Measurements from ENCODE around the gene CDC42EP4.

The CDC42EP4 gene

DNA sequence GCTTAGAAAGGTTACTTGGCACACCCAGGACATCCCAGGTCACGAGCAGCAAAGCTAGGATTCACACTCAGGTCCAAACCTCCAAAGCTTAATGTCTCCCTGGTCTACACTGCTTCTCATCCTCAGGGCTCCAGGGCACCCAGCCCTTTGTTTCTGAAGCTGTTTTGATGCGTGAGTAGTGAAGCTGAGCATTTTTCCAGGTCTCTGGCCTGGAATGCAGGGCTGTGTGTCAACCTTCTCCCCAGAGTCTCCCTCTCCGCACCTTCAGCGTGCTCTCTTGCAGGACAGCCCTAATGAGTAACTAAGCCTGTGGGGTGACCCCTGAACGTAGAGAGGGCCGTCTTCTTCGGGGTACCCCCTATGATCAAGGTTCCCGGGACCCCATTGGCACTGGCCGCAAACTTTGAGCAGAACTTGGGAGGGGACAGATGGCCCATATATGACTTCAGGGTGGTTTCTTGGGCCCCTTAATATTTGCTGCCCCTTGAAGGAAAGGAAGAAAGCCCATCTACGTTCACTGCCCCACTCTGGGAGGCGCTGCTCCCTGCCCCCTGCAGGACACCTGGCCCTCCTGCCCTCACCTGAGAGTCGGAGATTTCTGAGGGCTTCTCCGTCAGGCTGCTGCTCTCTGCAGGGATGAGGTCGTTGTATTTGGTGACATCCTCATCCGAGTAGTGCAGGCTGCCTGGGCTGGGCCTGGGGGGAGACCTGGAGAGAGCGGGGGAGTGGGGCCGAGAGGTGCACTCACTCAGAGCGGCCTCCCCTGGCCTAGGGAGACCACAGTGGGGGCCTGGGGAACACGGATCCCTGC is 36.4 kb upstream of the CDC42EP4 start:
- Mint-ChIP-seq H3K27me3 (no peaks in the 10 kb centered on the region), H3K4me1 (no peaks in the 10 kb centered on the region), H3K27ac (no peak overlapping the region), H3K36me3 (peaks cover 15% of the 10 kb centered on the region), H3K4me3 (no peak overlapping the region), H3K9me3 (no peaks in the 10 kb centered on the region)
- no peak for ATAC-seq

DNA sequence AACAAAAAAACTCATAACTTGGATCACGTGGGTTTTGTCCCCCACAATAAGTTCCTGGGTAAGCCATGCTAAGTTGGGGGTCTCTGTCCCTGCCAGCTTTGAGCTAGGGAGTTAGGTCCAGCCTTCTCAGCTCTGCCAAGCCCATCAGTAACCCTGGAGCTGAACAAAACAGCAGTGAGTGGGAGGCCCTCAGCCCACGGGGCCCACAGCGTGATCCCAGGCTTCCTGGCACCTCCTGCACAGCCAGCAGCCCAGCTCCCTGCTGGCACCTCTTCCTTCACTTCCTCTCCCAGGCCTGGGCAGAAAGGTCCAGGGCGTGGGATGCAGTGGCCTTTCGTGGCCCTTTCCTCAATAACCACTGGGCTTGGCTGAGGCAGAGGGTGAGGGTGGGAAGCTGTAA is 35.5 kb upstream of the CDC42EP4 start:
- no peaks in the 10 kb centered on the region for H3K9me3 Mint-ChIP-seq
- H3K27me3 Mint-ChIP-seq, result no peaks in the 10 kb centered on the region
- H3K4me3 Mint-ChIP-seq, result no peak overlapping the region
- no peaks in the 10 kb centered on the region for H3K4me1 Mint-ChIP-seq
- H3K36me3 Mint-ChIP-seq, result peaks cover 15% of the 10 kb centered on the region
- no peak for ATAC-seq
- no peak overlapping the region for H3K27ac Mint-ChIP-seq

DNA sequence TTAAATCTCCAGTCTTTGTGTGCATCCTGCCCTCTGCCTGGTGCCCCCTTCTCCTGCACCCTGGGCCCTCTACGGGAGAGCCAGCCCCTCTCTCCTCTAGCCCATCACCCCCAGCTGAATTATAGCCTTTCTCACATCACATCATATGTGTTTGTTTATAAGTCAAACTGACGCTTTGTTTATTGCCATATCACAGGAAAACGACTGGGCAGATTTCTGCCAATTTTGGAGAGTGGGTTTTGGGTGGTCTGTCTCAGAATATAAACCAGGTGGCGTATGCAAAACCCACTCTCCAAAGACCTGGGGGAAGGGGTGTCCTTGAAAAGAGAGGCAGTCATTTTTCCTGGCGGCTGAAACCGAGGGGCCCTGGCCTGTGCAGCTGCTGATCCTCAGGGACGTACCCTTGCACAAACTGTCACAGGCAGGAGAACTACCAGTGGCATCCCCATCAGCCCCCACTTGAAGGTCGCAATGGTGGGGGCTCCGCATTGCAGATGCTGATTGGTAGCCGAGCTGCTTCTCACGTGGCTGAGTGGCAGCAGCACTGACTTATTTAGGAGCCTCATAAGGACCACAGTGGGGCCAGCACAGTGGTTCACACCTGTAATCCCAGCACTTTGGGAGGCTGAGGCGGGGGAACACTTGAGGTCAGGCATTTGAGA is 34.8 kb upstream of the CDC42EP4 start:
- no peak for ATAC-seq
- Mint-ChIP-seq H3K4me3 (no peak overlapping the region), H3K27me3 (no peaks in the 10 kb centered on the region), H3K4me1 (no peaks in the 10 kb centered on the region), H3K9me3 (no peaks in the 10 kb centered on the region), H3K36me3 (peaks cover 14% of the 10 kb centered on the region), H3K27ac (no peak overlapping the region)

DNA sequence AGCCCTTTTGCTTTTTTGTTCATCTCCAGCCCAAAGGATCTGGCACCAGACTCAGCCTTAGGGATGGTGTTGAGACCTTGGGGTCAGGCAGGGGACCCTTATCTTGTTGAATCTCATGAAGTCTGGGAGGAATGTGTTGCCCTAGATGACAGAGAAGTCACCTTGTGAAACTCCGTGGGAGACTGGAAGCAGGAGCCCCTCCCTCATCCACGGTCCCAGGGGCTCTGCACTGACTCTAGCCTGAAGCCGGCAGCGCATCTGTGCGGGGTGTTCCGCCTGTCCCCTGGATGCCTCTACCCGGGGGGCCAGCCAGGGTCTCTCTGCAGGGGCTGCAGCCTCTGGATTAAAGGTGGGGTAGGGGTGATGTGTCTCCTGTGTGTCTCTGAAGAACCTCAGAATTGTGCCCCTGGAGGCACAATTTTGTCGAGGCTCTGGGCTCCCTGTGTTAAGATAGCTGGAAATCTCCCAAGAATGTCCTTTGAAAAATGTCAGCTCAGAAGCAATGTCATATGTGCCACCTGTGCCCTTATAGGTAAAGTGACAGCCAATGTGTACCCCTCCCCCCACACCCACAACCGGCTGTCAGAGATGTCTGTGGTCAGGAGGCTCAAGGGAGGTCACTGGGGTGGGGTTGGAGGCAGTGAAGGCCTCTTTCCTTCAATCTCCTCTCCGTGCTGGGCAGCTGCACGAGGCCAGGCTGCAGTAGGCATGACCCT is 32.1 kb upstream of the CDC42EP4 start:
- Mint-ChIP-seq H3K9me3 (no peaks in the 10 kb centered on the region), H3K36me3 (no peaks in the 10 kb centered on the region), H3K4me1 (no peaks in the 10 kb centered on the region), H3K27me3 (no peaks in the 10 kb centered on the region), H3K4me3 (no peak overlapping the region), H3K27ac (no peak overlapping the region)
- no peak for ATAC-seq

DNA sequence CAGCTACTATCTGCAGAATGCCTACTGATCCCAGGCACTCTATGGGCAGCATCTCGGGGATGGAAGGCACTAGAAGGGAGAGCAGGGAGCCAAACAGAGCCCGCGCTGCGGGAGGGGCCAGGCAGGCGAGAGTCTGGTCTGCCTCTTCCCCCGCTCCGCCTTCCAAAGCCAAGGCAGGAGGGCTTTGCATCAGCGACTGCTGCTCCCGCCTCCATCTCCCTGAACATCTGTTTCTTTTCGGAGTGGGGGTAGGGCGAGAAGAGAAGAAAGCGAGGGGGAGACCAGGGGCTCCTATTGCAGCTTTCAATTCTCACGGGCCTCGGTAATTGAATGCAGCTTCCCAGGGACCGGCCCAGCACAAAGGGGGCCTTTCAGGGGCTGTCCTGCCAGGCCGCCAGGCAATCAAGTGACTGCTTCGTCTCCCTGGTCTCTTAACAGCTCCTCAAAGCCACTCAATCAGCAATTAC is 31.4 kb upstream of the CDC42EP4 start:
- Mint-ChIP-seq H3K27me3 (no peaks in the 10 kb centered on the region), H3K36me3 (peaks cover 5% of the 10 kb centered on the region), H3K9me3 (no peaks in the 10 kb centered on the region), H3K4me1 (no peaks in the 10 kb centered on the region), H3K4me3 (no peak overlapping the region), H3K27ac (no peak overlapping the region)
- ATAC-seq, result no peak

DNA sequence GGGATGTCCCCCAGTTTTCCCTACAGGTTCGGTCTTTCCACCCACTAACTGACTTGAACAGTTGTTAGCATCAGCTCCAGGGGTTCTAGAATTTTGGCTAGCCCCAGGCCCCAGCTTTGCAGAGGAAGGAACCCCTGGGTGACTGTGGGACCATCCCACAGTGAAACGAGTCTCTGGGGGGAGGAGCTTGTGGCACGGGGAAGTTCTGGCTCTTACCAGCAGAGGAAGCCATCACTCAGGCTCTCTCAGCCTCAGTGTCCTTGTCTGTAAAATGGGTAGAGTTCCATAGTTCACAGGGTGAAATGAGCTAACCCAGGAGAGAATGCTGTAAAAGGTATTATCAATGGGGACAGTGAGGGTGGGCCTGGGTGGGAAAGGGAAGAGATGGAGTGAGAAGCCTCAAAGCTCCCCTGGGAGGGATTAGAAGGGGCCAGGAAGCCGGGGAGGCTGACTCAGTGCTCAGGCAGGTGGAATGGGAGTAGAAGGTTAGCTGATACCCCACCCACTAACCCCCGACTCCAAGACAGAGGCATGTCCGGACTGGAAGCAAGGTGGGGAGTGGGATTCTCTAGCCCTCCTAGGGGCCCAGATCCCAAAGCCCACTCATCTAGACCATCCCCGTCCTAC is 30.9 kb upstream of the CDC42EP4 start:
- no peaks in the 10 kb centered on the region for H3K4me1 Mint-ChIP-seq
- no peaks in the 10 kb centered on the region for H3K27me3 Mint-ChIP-seq
- ATAC-seq, result no peak
- no peak overlapping the region for H3K4me3 Mint-ChIP-seq
- H3K27ac Mint-ChIP-seq, result no peak overlapping the region
- no peaks in the 10 kb centered on the region for H3K9me3 Mint-ChIP-seq
- H3K36me3 Mint-ChIP-seq, result peaks cover 5% of the 10 kb centered on the region

DNA sequence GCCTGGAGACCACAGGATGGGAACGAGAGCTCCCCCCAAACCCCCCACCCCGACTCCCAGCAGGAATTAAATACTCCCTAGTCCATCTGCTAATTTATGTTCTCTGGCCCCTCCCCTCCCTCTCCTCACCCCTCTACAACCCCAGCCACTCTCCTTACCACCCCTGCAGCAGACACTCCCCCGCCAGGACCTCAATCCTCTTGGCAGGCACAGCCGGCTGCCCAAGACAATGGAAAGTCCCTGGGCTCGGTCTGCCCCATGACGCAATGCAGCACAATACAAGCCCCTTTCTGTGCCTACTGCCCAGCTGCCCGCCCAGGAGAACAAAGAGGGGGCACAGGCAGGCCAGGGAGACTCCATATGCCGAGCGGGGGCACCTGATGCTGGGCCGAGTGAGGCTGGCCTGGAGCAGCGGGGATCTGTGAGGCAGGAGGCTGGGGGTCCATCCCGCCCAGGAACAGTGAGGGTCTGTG is 30.3 kb upstream of the CDC42EP4 start:
- no peak for ATAC-seq
- no peaks in the 10 kb centered on the region for H3K9me3 Mint-ChIP-seq
- no peaks in the 10 kb centered on the region for H3K4me1 Mint-ChIP-seq
- no peaks in the 10 kb centered on the region for H3K27me3 Mint-ChIP-seq
- peaks cover 5% of the 10 kb centered on the region for H3K36me3 Mint-ChIP-seq
- H3K27ac Mint-ChIP-seq, result no peak overlapping the region
- no peak overlapping the region for H3K4me3 Mint-ChIP-seq

DNA sequence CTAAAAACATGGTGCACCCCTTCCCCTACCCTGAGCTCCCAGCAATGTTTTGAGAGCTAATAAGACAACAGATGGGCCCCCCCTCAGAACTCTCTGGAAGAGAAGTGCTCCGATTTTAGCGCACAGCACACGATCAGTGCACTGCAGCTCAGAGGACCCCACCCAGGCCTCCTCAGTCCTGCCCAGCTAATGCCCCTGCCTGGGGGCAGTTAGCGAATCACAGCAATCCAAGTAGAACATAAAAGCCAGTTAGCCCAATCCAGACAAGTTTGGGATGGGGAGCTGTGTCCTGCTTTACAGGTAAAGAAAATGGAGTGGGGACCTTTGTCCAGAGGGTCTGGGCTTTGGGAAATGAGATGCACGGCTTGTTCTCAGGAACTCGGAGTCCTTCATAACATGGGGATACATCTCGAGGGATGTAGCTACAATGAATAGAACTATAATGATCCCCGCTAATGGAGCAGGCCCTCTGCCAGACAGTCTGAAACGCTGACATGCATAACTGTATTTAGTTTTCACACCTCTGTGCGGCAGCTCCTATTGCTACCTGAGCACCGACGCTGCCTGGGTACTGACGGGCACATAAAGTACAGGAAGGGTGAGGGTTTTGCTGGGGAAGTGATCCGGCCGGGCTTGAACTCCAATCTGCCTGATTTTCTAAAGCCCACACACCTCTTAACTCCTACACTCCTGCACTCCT is 29.7 kb upstream of the CDC42EP4 start:
- no peak for ATAC-seq
- Mint-ChIP-seq H3K9me3 (no peaks in the 10 kb centered on the region), H3K36me3 (peaks cover 5% of the 10 kb centered on the region), H3K4me1 (no peaks in the 10 kb centered on the region), H3K4me3 (no peak overlapping the region), H3K27me3 (no peaks in the 10 kb centered on the region), H3K27ac (no peak overlapping the region)

DNA sequence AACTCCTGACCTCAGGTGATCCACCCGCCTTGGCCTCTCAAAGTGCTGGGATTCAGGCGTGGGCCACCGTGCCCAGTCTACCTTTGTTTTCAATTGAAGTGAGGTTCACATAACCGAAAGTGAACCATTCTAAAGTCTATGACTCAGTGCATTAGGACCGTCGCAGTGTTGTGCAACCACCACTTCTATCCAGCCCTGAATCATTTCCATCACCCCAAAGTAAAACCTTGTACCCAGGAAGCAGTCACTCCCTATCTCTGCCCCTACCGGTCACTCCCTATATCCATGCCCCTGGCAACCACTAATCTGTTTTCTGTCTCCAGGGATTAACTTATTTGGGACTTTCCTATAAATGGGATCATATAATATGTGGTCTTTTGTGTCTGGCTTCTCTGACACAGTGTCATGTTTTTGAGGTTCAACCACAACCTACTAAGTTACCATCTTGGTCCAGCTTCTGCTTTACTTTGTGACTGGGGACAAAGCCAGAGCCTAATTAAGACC is 28.3 kb upstream of the CDC42EP4 start:
- Mint-ChIP-seq H3K4me1 (no peaks in the 10 kb centered on the region), H3K9me3 (no peaks in the 10 kb centered on the region), H3K27ac (no peak overlapping the region), H3K27me3 (no peaks in the 10 kb centered on the region), H3K4me3 (no peak overlapping the region), H3K36me3 (peaks cover 5% of the 10 kb centered on the region)
- no peak for ATAC-seq

DNA sequence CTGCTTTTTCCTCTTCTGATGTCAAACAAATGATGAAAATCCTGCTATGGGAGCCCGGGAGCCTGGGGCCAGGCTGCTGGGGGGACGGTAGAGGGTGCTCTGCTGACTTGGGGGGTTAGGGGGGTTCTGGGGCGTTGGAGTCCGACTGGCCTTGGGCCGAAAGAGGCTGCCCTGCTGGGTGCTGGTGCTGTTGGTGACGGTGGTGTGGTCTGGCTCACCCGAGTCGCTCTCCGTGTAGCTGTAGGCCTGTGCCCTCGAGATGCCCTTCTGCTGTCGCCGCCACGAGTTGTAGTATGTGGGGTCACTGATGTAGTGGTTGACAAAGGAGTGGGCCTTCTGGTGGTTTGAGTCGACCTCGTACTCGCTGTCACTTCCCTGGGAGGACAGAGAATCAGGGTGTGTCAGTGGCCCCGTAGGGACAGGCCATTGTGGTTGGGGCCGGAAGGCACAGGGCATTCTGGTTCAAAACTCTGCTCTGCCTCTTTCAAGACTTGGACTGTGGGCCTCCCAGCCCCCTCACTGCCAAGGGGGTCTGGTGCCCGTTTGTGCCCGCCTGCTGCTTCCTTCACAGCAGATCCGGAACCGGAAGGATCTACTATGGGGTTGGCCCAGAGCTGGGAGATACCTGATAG is 26.9 kb upstream of the CDC42EP4 start:
- H3K4me3 Mint-ChIP-seq, result no peak overlapping the region
- peaks cover 5% of the 10 kb centered on the region for H3K36me3 Mint-ChIP-seq
- H3K27ac Mint-ChIP-seq, result no peak overlapping the region
- ATAC-seq, result no peak
- H3K27me3 Mint-ChIP-seq, result no peaks in the 10 kb centered on the region
- no peaks in the 10 kb centered on the region for H3K9me3 Mint-ChIP-seq
- peaks cover 5% of the 10 kb centered on the region for H3K4me1 Mint-ChIP-seq

DNA sequence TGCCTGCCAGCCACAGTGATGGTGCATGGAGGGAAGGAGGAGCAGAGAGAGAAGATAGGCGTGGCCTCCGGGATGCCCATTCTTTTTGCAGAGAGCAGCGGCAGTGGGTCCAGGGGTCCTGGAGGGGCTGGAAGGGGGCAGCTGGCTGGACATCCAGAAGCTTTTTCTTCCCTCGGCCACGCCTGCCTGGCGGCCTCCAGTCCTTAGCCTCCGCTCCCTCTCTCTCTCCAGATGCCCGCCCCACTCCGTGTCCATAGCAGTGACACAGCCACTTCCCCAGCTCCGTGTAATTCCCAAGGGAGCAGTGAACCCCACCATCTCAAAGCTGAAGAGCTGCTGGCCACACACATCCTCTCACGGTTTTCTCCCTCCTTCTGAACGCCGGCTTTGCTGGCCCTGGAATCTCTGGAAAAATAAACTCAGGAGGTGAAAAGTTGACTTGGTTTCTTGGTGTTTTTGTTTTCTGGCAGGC is 26.3 kb upstream of the CDC42EP4 start:
- no peak for ATAC-seq
- H3K27me3 Mint-ChIP-seq, result no peaks in the 10 kb centered on the region
- no peak overlapping the region for H3K4me3 Mint-ChIP-seq
- peaks cover 5% of the 10 kb centered on the region for H3K36me3 Mint-ChIP-seq
- no peaks in the 10 kb centered on the region for H3K9me3 Mint-ChIP-seq
- no peak overlapping the region for H3K27ac Mint-ChIP-seq
- H3K4me1 Mint-ChIP-seq, result peaks cover 5% of the 10 kb centered on the region

DNA sequence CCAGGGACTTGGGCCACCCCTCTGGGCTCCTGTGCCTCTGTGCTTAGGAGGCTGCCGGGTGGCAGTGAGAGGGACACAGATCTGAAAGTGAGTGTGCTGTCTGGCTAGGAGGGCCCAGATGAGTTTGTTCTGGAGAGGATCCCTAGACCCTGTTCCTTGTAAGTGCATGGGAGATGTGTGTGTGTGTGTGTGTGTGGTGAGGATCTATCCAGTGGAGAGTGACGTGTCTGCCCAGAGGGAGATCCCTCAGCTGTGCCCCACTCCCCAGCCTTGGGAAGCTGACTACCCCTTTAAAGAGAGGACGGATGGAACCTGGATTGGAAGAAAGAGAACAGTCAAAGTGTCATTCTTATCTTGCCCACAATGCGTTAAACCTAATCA is 25.5 kb upstream of the CDC42EP4 start:
- Mint-ChIP-seq H3K4me1 (peaks cover 5% of the 10 kb centered on the region), H3K4me3 (no peak overlapping the region), H3K27ac (no peak overlapping the region), H3K36me3 (peaks cover 5% of the 10 kb centered on the region), H3K9me3 (no peaks in the 10 kb centered on the region), H3K27me3 (no peaks in the 10 kb centered on the region)
- ATAC-seq, result no peak

DNA sequence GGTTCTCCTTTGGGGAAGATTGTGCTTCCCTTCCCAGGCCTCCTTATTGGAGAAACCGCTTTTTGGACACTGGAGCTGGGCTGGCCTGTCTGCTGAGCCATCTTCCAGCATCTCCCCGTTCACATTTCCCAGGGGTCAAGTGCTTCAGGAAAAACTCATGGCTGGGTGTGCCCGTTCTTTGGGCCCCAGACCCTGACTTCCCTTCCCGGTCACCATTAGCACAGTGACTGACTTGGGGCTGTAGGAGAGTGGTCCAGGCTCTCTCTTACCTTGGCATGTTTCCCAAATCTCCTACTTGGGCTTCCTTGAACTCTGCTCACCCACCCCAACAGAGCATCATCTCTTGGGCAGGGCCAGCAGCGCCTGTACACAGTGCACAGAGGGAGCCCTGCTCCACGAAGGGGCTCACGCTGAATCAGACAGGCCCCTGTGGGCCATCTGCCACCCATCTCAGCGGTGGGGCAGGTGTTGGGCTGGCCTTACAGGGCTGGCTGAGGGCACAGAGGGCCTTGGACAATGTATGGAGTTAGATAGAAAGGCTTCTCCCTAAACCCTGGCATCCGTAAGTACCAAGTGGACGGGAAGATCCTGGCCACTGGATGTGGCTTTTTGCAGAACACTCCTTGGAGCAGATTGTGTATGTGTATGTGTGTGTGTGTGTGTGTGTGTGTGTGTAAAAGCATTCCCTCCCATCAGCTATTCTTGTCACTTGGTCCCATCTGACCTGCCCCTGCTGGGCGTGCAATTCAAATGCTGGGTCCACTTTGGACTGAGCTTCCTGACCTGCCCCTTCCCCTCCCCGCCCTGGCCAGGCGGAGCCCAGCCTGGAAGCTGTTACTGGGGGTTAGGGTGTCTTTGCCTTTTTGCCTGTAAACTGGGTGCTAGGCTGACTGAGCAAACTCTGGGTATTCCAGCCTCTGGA is 24.9 kb upstream of the CDC42EP4 start:
- ATAC-seq, result no peak
- peaks cover 5% of the 10 kb centered on the region for H3K36me3 Mint-ChIP-seq
- H3K27me3 Mint-ChIP-seq, result no peaks in the 10 kb centered on the region
- H3K4me1 Mint-ChIP-seq, result peaks cover 5% of the 10 kb centered on the region
- H3K4me3 Mint-ChIP-seq, result no peak overlapping the region
- H3K9me3 Mint-ChIP-seq, result no peaks in the 10 kb centered on the region
- no peak overlapping the region for H3K27ac Mint-ChIP-seq

Measured in stimulated activated memory B cell treated with anti-CD40 and anti-IgM and Interleukin-4, amounts not matched to agents 10 μg/mL and 1 μg/mL and 100 μg/mL, for 72 hours (primary cell).